ENCODE measurements around the gene TRAF3.

The TRAF3 gene

DNA sequence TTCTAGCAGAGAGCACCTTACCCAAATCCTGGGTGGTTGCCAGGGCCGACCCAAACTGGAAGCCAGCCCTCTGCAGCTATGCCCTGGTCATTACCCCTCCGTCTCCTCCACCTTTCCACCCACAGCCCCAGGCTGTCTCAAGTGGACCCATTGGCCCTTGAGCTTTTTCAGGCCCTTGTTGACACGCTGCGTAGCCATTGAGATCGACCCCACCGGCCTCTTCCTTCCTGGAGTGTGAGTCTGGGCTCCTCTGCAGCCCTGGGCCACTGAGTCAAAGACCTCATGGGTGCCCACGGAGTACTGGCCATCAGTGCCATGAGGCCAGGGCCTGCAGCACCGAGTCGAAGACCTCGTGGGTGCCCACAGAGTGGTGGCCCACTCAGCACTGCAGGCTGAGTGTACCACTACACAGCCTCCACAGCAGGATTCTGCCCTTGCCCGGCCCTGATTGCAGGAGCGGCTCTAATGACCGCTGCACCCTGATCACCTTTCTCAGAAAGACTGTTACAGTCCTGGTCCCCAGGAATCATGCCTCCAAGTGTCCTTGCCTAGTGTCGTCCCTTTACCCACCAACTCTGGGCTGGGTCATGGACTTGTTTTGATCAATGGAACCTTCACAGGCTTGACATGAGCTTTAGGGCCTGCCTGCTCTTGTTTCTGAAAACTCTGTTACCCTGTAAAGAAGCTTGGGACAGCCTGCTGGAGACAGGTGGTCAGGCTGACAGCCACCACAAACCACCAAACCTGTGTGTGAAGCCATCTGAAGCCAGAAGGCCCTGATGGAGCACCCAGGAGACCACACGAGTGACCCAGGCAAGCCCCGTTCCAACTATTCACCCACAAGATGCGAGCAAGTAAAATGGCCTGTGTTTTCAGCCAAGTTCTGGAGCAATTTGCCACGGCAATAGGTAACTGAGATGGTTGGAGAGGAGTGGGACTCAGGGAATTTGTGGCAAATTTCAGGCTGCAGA is 39.6 kb upstream of the TRAF3 start:
- no peak for DNase-seq (ENCODE audit: low read depth in 1 of 2, low spot score in 1 of 2)
- Histone ChIP-seq H3K27ac (replicated peaks) (no peak overlapping the region), H3K4me3 (replicated peaks; ENCODE audit: insufficient read depth, low read length) (no peak overlapping the region), H3K27me3 (ENCODE audit: insufficient read depth, poor library complexity, severe bottlenecking) (no peaks in the 10 kb centered on the region)
- TF ChIP-seq SPI1 (IDR thresholded peaks at IDR 0.05; ENCODE audit: borderline replicate concordance, low read depth), result no peak
- TF ChIP-seq GABPA (IDR thresholded peaks at IDR 0.05; ENCODE audit: low read depth), result no peak
- no peak for TF ChIP-seq POLR2AphosphoS5 (IDR thresholded peaks at IDR 0.05; ENCODE audit: low read depth)
- TF ChIP-seq, protein P1, sequence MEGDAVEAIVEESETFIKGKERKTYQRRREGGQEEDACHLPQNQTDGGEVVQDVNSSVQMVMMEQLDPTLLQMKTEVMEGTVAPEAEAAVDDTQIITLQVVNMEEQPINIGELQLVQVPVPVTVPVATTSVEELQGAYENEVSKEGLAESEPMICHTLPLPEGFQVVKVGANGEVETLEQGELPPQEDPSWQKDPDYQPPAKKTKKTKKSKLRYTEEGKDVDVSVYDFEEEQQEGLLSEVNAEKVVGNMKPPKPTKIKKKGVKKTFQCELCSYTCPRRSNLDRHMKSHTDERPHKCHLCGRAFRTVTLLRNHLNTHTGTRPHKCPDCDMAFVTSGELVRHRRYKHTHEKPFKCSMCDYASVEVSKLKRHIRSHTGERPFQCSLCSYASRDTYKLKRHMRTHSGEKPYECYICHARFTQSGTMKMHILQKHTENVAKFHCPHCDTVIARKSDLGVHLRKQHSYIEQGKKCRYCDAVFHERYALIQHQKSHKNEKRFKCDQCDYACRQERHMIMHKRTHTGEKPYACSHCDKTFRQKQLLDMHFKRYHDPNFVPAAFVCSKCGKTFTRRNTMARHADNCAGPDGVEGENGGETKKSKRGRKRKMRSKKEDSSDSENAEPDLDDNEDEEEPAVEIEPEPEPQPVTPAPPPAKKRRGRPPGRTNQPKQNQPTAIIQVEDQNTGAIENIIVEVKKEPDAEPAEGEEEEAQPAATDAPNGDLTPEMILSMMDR (IDR thresholded peaks at IDR 0.05; ENCODE audit: insufficient read depth, low read length), result no peak
- TF ChIP-seq REST (IDR thresholded peaks at IDR 0.05; ENCODE audit: insufficient replicate concordance, low read depth), result no peak

DNA sequence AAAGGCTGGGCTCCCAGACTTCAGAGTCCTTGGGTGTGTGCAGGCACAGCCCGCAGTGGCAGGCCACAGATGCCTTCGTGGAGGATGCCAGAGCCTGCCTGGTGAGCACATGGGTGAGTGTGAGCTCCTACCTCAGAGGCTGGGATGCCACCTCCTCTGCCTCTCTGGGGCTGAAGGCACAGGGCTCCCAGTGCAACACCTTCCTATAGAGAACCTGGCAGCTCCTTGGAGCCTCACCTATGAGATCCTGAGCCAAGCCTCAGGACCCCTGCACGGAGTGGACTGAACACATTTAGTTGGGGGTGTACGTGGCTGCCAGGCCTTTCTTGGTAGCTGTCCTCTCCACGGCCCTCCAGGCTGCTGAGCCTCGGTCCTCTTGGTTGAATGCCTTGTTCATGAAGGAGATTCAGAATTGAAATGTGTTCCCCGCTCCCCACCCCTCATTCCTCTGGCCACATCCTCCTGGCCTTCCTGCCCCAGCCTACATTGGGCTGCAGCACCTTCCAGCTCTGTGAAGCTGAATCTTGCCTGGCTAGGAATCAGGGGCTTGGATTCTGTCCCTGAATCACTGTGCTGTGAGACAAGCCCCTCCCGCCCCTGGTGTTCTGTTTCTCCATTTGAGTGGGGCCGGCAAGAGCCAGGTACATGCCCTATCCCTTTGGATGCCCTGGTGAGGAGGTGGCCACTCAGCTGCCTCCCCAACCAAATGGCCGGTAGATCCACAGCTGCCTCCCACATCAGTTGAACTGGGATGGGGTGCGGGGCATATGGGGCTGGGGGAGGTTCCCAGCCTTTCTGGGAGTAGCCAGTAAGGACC is 38.7 kb upstream of the TRAF3 start:
- Histone ChIP-seq H3K27me3 (ENCODE audit: insufficient read depth, poor library complexity, severe bottlenecking) (no peaks in the 10 kb centered on the region), H3K4me3 (replicated peaks; ENCODE audit: insufficient read depth, low read length) (no peak overlapping the region), H3K27ac (replicated peaks) (no peak overlapping the region)
- no peak for DNase-seq (ENCODE audit: low read depth in 1 of 2, low spot score in 1 of 2)
- TF ChIP-seq REST (IDR thresholded peaks at IDR 0.05; ENCODE audit: insufficient replicate concordance, low read depth), result no peak
- TF ChIP-seq GABPA (IDR thresholded peaks at IDR 0.05; ENCODE audit: low read depth), result no peak
- TF ChIP-seq, protein P1 (IDR thresholded peaks at IDR 0.05; ENCODE audit: insufficient read depth, low read length), result no peak
- no peak for TF ChIP-seq POLR2AphosphoS5 (IDR thresholded peaks at IDR 0.05; ENCODE audit: low read depth)
- TF ChIP-seq SPI1 (IDR thresholded peaks at IDR 0.05; ENCODE audit: borderline replicate concordance, low read depth), result no peak

DNA sequence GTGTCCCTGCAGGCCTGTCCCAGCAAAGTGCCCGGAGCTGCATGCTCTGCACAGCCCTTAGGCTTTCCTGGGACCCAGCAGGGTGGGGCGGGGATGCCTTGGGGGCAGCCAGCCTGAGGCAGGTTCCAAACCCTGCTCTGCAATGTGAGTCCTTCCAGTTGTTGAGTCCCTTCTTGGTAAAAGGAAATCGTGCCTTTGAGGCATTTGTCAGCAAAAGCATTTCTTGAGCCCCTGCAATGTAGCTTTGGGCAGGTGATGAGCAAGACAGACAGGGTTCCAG is 38.1 kb upstream of the TRAF3 start:
- TF ChIP-seq, protein P1 (IDR thresholded peaks at IDR 0.05; ENCODE audit: insufficient read depth, low read length), result no peak
- no peak for TF ChIP-seq REST (IDR thresholded peaks at IDR 0.05; ENCODE audit: insufficient replicate concordance, low read depth)
- TF ChIP-seq GABPA (IDR thresholded peaks at IDR 0.05; ENCODE audit: low read depth), result no peak
- no peak for TF ChIP-seq POLR2AphosphoS5 (IDR thresholded peaks at IDR 0.05; ENCODE audit: low read depth)
- TF ChIP-seq SPI1 (IDR thresholded peaks at IDR 0.05; ENCODE audit: borderline replicate concordance, low read depth), result no peak
- no peak overlapping the region for H3K4me3 ChIP-seq (replicated peaks; ENCODE audit: insufficient read depth, low read length)
- no peaks in the 10 kb centered on the region for H3K27me3 ChIP-seq (ENCODE audit: insufficient read depth, poor library complexity, severe bottlenecking)
- H3K27ac ChIP-seq (replicated peaks), result no peak overlapping the region
- no peak for DNase-seq (ENCODE audit: low read depth in 1 of 2, low spot score in 1 of 2)

Measured in HL-60 (cell line).